Upper lobe of right lung (tissue), 1 donor: Measurements from ENCODE around the gene KRT71. TPM values are rescaled to one million over a fixed set of nuclear protein-coding genes. Genes with fewer than 3 reads are reported as not detected.

Experiments
- ATAC-seq: fragments of 200-7000 bp; cut with Tn5 transposase; one replicate; pipeline ENCODE4 v1.9.1; 2020; ENCODE audit warnings: mild to moderate bottlenecking, moderate library complexity
- DNase-seq: peaks from one replicate; pipeline ENCODE4 v3.0.0-alpha.2; 2020
- H3K27ac ChIP-seq: fragments of 200-600 bp; one replicate; pipeline ENCODE4 v1.8.0; 2022
- H3K27me3 ChIP-seq: fragments of 200-600 bp; one replicate; pipeline ENCODE4 v1.8.0; 2022; ENCODE audit warnings: mild to moderate bottlenecking
- H3K36me3 ChIP-seq: fragments of 200-600 bp; one replicate; pipeline ENCODE4 v1.8.0; 2022
- H3K4me1 ChIP-seq: fragments of 200-600 bp; one replicate; pipeline ENCODE4 v1.8.0; 2022
- H3K4me3 ChIP-seq: fragments of 200-600 bp; one replicate; pipeline ENCODE4 v1.8.0; 2022; ENCODE audit warnings: mild to moderate bottlenecking
- H3K9me3 ChIP-seq: fragments of 200-600 bp; one replicate; pipeline ENCODE4 v1.8.0; 2022
- intact Hi-C: fragments of 100-400 bp; cut with DNase I; formaldehyde crosslinking; loops from one replicate; pipeline ENCODE4 v1.11.0; 2022
- total RNA-seq: library from RNA; stranded (reverse); fragmentation: NEBNext Ultra II Directional; extraction: Animal tissue kit (Norgen Biotek cat#: 25700); gene quantifications from one replicate; pipeline ENCODE4 v1.2.1, GENCODE V29; 2021
- TF ChIP-seq, protein P1 (sequence below): fragments of 200-600 bp; IDR thresholded peaks from one replicate; pipeline ENCODE4 v1.8.0; 2022; ENCODE audit warnings: antibody characterized with exemption
- donor health status: DM: no; HTN: yes; CAD: no; lungs with severe emphysema.

Gene KRT71
- total RNA-seq, 1 donor from 2014 or later = not detected

DNA sequence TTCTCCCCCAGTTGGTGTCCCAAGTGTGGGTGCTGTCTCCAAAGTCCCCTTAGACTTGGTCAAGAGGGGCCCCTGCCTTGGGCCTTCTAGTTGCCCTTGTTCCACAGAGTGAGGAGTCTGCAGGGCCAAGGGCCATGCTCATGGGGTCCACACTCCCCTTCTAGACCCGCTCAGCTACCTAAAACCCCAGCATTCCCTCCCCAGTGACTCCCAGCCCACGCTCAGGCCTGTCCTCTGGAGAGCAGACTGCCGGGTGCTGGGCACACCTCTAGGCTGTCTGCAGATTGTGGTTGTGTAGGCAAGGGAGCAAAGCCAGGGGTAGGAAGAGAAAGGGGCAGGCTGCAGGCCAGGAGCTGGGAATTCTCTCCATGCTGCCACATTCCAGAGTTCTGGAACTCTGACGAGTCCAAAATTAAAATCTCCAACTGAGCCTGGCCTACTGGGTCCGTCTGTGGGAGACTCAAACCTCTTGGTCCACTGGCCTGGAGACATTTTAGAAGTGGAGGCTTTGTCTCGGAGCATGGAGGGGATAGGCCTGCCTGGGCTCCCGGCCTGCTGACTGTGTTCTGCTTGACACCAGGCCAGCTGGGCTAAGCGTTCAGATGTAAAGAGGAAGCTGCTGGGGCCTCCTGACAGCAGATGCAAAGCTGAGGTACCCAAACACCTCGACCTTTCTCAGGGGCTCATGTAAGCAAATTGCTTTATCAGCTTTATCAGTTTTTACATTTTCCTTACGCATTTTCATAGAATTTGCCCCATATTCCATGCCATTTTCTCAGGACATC, 19.1 kb downstream of the KRT71 start:
- Histone ChIP-seq H3K36me3 (no peaks in the 10 kb centered on the region), H3K4me3 (no peak overlapping the region), H3K9me3 (no peaks in the 10 kb centered on the region), H3K27me3 (no peaks in the 10 kb centered on the region), H3K4me1 (no peaks in the 10 kb centered on the region), H3K27ac (no peak overlapping the region)
- ATAC-seq = no peak
- TF ChIP-seq, protein P1, sequence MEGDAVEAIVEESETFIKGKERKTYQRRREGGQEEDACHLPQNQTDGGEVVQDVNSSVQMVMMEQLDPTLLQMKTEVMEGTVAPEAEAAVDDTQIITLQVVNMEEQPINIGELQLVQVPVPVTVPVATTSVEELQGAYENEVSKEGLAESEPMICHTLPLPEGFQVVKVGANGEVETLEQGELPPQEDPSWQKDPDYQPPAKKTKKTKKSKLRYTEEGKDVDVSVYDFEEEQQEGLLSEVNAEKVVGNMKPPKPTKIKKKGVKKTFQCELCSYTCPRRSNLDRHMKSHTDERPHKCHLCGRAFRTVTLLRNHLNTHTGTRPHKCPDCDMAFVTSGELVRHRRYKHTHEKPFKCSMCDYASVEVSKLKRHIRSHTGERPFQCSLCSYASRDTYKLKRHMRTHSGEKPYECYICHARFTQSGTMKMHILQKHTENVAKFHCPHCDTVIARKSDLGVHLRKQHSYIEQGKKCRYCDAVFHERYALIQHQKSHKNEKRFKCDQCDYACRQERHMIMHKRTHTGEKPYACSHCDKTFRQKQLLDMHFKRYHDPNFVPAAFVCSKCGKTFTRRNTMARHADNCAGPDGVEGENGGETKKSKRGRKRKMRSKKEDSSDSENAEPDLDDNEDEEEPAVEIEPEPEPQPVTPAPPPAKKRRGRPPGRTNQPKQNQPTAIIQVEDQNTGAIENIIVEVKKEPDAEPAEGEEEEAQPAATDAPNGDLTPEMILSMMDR = no peak
- intact Hi-C loops = no loop called here
- peak; percentile 48 for DNase-seq

- intact Hi-C loops = no loop called here
- no peaks in the 10 kb centered on the region for H3K36me3 ChIP-seq
- no peak overlapping the region for H3K4me3 ChIP-seq
- no peak overlapping the region for H3K27ac ChIP-seq
- no peaks in the 10 kb centered on the region for H3K27me3 ChIP-seq
- DNase-seq (peak; percentile 31), ATAC-seq (no peak)
- TF ChIP-seq, protein P1 = no peak
- H3K9me3 ChIP-seq = no peaks in the 10 kb centered on the region
- no peaks in the 10 kb centered on the region for H3K4me1 ChIP-seq
Measured at GRCh38 chr12:52532636-52533035, 20.3 kb downstream of the KRT71 start.

GRCh38 chr12:52531566-52532300, 21.2 kb downstream of the KRT71 start:
- Histone ChIP-seq H3K27me3 (no peaks in the 10 kb centered on the region), H3K36me3 (no peaks in the 10 kb centered on the region), H3K4me1 (no peaks in the 10 kb centered on the region), H3K9me3 (no peaks in the 10 kb centered on the region), H3K4me3 (no peak overlapping the region), H3K27ac (no peak overlapping the region)
- TF ChIP-seq, protein P1 = no peak
- ATAC-seq = peak; percentile 72
- peak; percentile 51 for DNase-seq
- intact Hi-C loops = no loop called here

DNA sequence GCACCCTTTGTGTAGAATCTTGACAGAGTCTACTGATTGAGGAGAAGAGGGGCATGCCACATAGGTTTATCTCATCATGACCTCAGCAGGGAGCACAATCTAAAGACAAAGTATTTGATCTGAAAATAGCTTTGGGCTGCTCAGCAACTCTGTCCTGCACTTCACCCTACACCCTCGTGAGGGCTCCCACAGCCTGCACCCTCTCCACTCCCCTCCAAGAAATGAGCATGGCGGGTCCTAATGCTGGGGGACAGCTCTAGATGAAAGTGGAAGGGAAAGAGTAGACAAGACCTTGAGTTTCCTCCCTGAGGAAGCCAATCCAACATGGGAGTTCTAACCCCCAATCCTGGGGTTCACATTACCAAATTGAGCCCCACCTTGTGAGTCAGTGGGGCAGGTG, 22.0 kb downstream of the KRT71 start:
- Histone ChIP-seq H3K4me1 (no peaks in the 10 kb centered on the region), H3K9me3 (no peaks in the 10 kb centered on the region), H3K4me3 (no peak overlapping the region), H3K27ac (no peak overlapping the region), H3K27me3 (no peaks in the 10 kb centered on the region), H3K36me3 (no peaks in the 10 kb centered on the region)
- DNase-seq (peak; percentile 18), ATAC-seq (no peak)
- TF ChIP-seq, protein P1 = no peak
- intact Hi-C loops = no loop called here

DNA sequence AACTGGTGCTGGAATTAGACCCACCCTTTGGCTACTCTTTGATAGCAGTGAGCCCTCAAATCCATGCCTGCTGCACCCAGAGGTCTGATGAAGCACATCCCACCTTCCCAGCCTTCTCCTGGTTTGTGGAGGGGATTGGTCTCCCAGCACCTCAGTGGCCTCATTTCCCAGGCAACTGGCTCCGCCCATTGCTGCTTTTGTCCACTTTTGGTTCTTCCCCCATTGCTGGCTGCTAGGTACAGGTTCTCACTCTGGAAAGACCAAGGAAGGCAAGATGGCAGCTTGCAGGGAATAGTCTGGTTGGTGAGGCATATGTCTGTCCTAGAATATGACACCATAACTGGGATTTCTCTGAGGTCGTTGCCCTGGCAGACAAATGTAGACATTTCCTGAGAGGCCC, 22.6 kb downstream of the KRT71 start:
- TF ChIP-seq, protein P1 = no peak
- no peak overlapping the region for H3K4me3 ChIP-seq
- intact Hi-C loops = no loop called here
- H3K27ac ChIP-seq = no peak overlapping the region
- no peaks in the 10 kb centered on the region for H3K36me3 ChIP-seq
- H3K4me1 ChIP-seq = no peaks in the 10 kb centered on the region
- DNase-seq (peak; percentile 48), ATAC-seq (no peak)
- H3K27me3 ChIP-seq = no peaks in the 10 kb centered on the region
- H3K9me3 ChIP-seq = no peaks in the 10 kb centered on the region
